Measurements from ENCODE around the gene RAB25.
"Not testable (repeated sequence)": the region's sequence is repeated elsewhere in the genome, so short reads cannot be mapped to it uniquely, and the experiment has no call there.

Gene RAB25

GRCh38 chr1:156104065-156104810 lies 43.3 kb downstream of the RAB25 start:
- peak; percentile 52 to 63 for DNase-seq

DNA sequence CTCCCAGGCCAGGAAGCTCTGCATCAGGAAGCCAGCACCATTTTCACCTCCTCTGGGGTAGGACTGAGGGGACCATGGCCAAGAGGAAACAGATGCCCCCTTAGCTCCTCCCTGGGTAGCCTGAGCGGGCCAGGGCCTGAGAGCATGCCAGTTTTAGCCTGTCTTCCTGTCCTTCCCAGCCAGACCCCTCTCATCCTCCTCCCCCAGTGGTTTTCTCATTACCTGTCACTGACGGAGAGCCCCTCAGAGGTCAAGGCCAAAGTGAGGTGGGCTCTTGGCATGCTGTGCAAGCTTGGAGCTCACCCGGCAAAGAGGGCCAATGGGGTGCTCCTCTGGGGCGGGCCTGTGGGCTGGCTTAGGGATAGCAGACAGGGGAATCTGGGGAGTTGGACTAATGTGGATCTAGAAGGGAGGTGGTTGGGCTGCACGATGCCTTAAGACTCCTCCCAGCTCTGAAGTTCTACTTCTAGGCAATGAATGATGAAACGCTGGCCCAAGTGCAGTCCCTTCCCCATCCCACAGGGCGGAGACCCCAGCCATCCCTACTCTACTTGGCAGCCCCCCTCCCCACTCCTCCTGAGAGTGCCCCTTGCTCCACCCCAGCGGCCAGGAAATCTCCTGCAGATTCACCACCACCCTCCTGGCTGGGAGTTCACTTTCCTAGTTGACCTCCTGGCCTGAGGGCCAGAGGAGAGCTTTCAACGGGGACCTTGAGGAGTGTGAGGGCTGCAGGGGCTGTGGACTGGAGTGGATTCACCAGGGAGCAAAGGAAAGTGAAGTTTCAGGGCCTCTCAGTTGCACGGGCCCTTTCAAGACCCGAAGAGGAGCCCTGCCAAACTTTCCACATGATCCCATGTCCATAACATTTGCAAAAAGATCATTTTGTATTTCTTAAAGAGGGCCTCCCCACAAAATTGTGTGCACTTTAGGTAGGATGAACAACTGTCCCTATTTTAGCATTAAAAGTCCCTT lies 44.2 kb downstream of the RAB25 start:
- no peak for DNase-seq

DNA sequence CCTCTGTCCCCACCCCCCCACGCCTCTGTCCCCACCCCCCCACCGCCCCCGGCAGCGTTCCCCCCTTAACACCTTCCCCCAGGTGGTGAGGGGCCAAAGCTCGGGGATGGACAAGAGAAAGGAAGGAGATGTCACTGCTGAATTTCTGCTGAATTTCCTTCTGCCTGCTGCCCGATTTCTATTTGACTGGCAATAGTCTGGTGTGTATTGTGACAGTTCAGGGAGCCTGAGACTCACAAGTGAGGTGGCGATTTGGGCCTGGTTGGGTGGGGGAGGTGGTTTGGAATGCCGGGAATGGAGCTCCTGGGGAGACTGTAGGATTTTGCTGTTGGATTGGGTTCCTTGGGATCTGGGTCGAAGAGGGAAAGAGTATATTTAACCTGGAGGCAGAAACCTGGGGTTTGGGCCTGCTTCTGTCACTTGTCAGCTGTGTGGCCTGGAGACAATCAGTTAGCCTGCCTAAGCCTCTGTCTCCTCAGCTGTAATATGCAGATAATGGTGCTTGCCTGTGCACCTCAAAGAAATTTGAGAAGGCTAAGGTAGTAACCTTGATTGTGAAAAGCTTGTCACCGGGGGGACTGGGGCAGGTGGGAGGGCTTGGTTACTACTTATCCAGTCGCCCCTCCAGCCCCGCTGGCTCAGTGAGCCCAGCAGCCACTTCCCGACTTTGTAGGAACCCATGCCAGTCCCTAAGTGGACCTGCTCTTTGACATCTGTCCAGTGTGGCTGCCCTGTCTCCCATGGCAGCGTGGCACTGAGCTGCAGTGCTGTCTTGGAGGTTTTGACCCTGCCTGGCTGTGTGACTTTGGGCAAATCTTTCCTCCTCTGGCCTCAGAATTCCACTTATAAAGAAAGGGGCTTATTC lies 45.9 kb downstream of the RAB25 start:
- no peak for DNase-seq

DNA sequence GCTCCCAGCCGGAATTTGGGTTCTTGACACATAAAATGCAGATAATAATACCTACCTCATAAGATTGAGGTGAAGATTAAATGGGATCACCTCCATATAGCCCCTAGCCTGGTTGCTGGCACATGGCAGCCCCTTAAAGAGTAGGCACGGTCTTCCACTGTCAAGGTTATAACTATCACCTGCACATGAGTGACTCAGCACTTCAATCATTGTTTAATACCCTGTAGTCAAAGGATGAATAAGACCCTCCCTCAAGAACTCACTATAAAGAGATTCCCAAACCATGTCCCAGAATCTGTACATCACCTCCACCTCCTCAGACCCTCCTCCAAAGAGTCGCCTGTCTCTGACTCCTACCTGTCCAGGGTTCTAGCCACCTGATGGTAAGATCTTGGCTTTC lies 47.1 kb downstream of the RAB25 start:
- DNase-seq: no peak

- no peak for DNase-seq
These were observed 47.8 kb downstream of the RAB25 start for GRCh38 chr1:156108664-156109241.

GRCh38 chr1:156110252-156110651 lies 49.3 kb downstream of the RAB25 start:
- no peak for DNase-seq

GRCh38 chr1:156111355-156111962 lies 50.5 kb downstream of the RAB25 start:
- no peak for DNase-seq

DNA sequence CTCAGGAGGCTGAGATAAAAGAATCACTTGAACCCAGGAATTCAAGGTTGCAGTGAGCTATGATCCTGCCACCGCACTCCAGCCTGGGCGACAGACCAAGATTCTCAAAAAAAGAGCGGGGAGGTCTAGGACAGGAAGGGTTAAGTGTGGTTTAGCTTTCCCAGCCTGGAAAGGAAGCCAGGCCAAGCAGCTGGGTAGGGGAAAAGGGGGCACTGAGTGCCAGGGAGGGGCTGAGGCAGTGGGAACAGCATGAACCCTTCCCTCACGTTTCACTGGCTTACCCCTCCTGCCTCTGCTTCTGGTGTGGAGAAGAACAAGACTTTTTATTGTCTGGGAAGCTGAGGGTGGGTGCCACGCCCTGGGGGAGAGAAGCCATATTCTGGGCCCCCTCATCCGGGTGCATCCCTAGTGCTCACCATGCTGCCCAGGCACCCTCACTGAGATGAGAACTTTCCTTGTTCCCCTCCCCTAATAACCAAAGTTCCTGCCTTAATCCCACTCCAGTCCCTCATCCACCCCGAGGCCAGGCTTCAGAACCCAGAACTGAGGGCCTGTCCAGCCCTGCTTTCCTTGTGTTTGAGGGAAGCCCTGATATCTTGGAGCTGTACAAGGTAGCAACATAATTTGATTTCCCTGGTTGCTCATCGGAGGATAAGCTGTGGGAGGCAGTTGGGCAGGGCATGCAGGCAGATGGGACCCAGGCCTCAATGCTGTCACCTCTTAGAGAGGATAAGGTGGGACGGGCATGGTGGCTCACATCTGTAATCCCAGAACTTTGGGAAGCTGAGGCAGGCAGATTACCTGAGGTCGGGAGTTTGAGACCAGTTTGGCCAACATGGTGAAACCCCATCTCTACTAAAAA lies 51.5 kb downstream of the RAB25 start:
- DNase-seq: no peak

- DNase-seq: no peak
These were observed 52.5 kb downstream of the RAB25 start for GRCh38 chr1:156113282-156113950.

DNA sequence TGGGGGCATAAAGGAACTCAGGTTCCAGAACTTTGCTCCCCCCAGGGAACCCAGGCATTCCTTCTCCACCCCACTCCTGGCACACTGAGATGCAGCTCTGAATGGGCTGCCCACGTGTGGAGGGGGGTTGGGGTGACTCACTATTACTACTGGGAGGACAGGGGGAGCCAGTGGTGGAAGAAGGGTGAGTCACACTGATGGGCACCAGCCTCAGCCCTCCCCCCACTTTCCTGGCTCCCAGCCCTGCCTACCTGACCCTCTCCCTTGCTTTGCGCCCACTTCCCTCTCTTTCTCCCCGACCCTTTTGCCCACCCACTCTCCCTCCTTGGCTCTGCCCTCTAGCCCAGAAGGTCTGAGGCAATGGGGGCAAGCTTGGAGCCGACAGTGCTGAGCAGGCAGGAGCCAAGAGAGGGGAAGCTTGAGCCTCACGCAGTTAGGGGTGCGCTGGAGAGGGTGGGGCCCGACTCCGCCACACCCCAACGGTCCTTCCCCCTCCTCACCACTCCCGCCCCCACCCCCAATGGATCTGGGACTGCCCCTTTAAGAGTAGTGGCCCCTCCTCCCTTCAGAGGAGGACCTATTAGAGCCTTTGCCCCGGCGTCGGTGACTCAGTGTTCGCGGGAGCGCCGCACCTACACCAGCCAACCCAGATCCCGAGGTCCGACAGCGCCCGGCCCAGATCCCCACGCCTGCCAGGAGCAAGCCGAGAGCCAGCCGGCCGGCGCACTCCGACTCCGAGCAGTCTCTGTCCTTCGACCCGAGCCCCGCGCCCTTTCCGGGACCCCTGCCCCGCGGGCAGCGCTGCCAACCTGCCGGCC lies 53.4 kb downstream of the RAB25 start, which contains the start of gene LMNA:
LMNA (plus strand) TSS at position 611 of the 818 bp plus-strand sequence. CDS start 208 bp downstream, outside the sequence.
- peak; percentile 82 to 88 for DNase-seq

GRCh38 chr1:156114919-156115513 lies 54.1 kb downstream of the RAB25 start:
- no peak for DNase-seq

DNA sequence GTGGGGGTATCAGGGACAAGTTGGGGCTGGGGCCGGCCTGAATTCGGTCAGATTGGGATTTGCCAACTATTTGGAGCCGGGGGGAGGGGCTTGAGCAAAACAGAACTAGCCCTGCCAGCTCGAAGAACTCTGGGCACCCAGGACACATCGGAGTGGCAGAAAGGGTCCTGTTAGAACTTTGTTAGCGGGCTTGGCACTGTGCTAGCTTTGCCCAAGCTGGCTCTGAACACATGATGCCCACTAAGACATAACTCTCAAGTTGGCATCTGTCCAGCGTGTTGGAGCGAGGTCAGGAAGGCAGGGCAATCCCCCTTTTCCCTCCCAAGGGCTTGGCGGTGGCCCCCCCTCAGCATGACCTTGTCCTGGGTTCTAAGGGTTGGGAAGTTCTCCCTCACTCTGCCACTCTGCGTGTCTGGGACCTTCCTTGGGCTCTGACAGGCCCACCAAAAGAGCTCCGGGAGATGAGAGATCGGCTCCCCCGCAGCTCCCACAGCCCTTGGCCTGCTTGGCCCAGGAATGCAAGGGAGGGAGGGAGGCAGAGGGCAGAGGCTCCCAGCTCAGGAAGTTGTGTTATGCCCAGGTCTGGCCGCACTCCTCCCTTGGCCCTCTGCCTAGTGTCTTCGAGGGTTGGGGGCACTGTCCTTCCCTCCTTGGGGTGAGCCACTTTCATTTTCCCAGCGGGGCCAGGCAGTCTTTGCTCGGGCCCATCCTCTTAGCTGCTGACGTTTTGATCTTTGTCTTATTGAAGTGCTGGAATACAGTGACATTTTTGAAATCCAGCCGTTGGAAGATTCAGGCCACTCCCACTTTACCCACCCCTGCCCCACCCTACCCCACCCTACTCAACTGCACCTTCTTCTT lies 54.8 kb downstream of the RAB25 start:
- no peak for DNase-seq

DNA sequence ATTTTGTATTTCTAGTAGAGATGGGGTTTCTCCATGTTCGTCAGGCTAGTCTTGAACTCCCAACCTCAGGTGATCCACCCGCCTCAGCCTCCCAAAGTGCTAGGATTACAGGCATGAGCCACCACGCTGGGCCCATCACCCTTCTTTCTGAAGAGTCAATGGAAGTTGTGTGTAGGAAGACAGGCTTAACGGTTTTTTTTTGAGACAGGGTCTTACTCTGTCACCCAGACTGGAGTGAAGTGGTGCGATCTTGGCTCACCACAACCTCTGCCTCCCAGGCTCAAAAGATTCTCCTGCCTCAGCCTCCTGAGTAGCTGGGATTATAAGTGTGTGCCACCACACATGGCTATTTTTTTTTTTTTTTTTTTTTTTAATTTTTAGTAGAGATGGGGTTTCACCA lies 55.8 kb downstream of the RAB25 start:
- not testable (repeated sequence) for DNase-seq

DNA sequence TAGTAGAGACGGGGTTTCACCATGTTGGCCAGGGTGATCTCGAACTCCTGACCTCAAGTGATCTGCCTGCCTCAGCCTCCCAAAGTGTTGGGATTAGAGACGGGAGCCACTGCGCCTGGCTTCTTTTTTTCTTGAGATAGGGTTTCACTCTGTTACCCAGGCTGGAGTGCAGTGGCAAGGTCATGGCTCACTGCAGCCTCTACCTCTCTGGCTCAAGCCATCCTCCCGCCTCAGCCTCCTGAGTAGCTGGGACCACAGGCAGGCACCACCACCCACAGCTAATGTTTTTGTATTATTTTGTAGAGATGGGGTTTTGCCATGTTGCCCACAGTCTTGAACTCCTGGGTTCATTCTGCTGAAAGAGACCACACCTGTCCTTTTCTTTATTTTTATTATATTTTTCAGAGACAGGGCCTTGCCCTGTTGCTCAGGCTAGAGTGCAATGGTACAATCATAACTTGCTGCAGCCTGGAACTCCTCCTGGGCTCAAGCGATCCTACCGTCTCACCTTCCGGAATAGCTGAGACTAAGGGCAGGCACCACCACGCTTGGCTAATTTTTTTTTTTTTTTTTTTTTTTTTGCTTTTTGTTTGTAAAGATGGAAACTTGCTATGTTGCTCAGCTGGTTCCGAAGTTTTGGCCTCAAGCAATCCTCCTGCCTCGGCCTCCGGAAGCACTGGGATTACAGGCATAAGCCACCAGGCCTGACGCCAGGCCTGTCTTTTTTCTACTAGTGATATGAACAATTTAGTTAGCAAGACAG lies 56.6 kb downstream of the RAB25 start:
- no peak for DNase-seq

GRCh38 chr1:156118177-156118868 lies 57.4 kb downstream of the RAB25 start:
- no peak for DNase-seq

- DNase-seq: no peak
These were observed 58.7 kb downstream of the RAB25 start for GRCh38 chr1:156119503-156120209.

Data from activated CD4-positive, alpha-beta T cell treated with anti-CD3 and anti-CD28 coated beads, Interleukin-2, amount 50 U/mL, for 48 hours (primary cell).